CD14-positive monocyte (primary cell): ENCODE results near the gene ERC1. TPM values are rescaled to one million over a fixed set of nuclear protein-coding genes. Genes with fewer than 3 reads are reported as not detected.

ENCODE experiments used
- DNase-seq, 3 donors: peaks; one replicate each; pipeline ENCODE4 v3.0.0-alpha.2; 2011 to 2022
- H2AFZ ChIP-seq: 2 replicates; pipeline ENCODE4 v1.6.0; 2012; ENCODE audit warnings: mild to moderate bottlenecking, low read depth, low read length, inconsistent platforms; ENCODE audit not compliant: insufficient read depth, poor library complexity, severe bottlenecking
- H3K27ac ChIP-seq, 2 donors: 1 replicate in 1 of 2; 2 replicates in 1 of 2; pipeline ENCODE4 v1.5.1; 2012 to 2013; ENCODE audit warnings: low read length in 2 of 2, control low read depth in 1 of 2, inconsistent platforms in 1 of 2, low read depth in 1 of 2, mild to moderate bottlenecking in 1 of 2
- H3K27me3 ChIP-seq, 2 donors: one replicate each; pipeline versions ENCODE4 v1.6.0 to v1.6.1; 2011 to 2013; ENCODE audit warnings: low read length in 2 of 2; ENCODE audit not compliant: control insufficient read depth in 2 of 2, insufficient read depth in 2 of 2
- H3K36me3 ChIP-seq, 2 donors: replicated peaks in 1 of 2; 1 replicate in 1 of 2; 2 replicates in 1 of 2; pipeline versions ENCODE4 v1.5.1 to v1.6.1; 2012 to 2013; ENCODE audit warnings: low read length in 2 of 2, control low read depth in 1 of 2, inconsistent platforms in 1 of 2, mild to moderate bottlenecking in 1 of 2; ENCODE audit not compliant: insufficient read depth in 2 of 2, control insufficient read depth in 1 of 2
- H3K4me1 ChIP-seq, 2 donors: 1 replicate in 1 of 2; 2 replicates in 1 of 2; pipeline versions ENCODE4 v1.5.1 to v1.6.1; 2012 to 2013; ENCODE audit warnings: low read length in 2 of 2, control low read depth in 1 of 2, inconsistent platforms in 1 of 2, mild to moderate bottlenecking in 1 of 2, moderate library complexity in 1 of 2; ENCODE audit not compliant: insufficient read depth in 2 of 2, control insufficient read depth in 1 of 2
- H3K4me2 ChIP-seq: replicated peaks from 2 replicates; pipeline ENCODE3; 2012; ENCODE audit warnings: low read length, moderate library complexity, mild to moderate bottlenecking; ENCODE audit not compliant: poor library complexity, severe bottlenecking; ENCODE audit errors: extremely low read depth
- H3K4me3 ChIP-seq, 3 experiments: fragments of 200-600 bp in 1 of 3; sonication (generic) in 1 of 3; replicated peaks in 1 of 3; 1 replicate in 2 of 3; 2 replicates in 1 of 3; pipeline ENCODE4 v1.5.1; 2011 to 2013; ENCODE audit warnings: low read length in 3 of 3, mild to moderate bottlenecking in 3 of 3, control low read depth in 2 of 3, low read depth in 2 of 3, inconsistent platforms in 1 of 3, moderate library complexity in 1 of 3
- H3K79me2 ChIP-seq: 2 replicates; pipeline ENCODE4 v1.6.0; 2012; ENCODE audit warnings: mild to moderate bottlenecking, control low read depth, inconsistent platforms, low read length, moderate library complexity; ENCODE audit not compliant: insufficient read depth
- H3K9ac ChIP-seq: 2 replicates; pipeline ENCODE4 v1.6.0; 2017; ENCODE audit warnings: low read length, mild to moderate bottlenecking; ENCODE audit not compliant: insufficient read depth, poor library complexity, severe bottlenecking
- H3K9me3 ChIP-seq, 2 donors: replicated peaks in 1 of 2; 1 replicate in 1 of 2; 2 replicates in 1 of 2; pipeline versions ENCODE4 v1.5.1 to v1.6.1; 2012 to 2013; ENCODE audit warnings: low read length in 2 of 2, control low read depth in 1 of 2; ENCODE audit not compliant: control insufficient read depth in 1 of 2, insufficient read depth in 1 of 2
- H4K20me1 ChIP-seq: 2 replicates; pipeline ENCODE4 v1.6.0; 2012; ENCODE audit warnings: mild to moderate bottlenecking, low read length, control low read depth, moderate library complexity; ENCODE audit not compliant: insufficient read depth
- H3K27ac Mint-ChIP-seq, 7 donors: one replicate each; pipeline ENCODE4 v1.8.0; 2020; ENCODE audit warnings: mild to moderate bottlenecking in 7 of 7, mixed read lengths in 7 of 7, moderate library complexity in 6 of 7, inconsistent platforms in 2 of 7
- H3K27me3 Mint-ChIP-seq, 3 donors: one replicate each; pipeline ENCODE4 v1.8.0; 2021 to 2022; ENCODE audit warnings: low read depth in 3 of 3, mild to moderate bottlenecking in 3 of 3, mixed read lengths in 3 of 3, moderate library complexity in 3 of 3, inconsistent platforms in 1 of 3
- H3K36me3 Mint-ChIP-seq, 2 donors: one replicate each; pipeline ENCODE4 v1.8.0; 2020; ENCODE audit warnings: mixed read lengths in 2 of 2, inconsistent platforms in 1 of 2, mild to moderate bottlenecking in 1 of 2
- H3K4me1 Mint-ChIP-seq: one replicate; pipeline ENCODE4 v1.8.0; 2020; ENCODE audit warnings: mild to moderate bottlenecking, mixed read lengths
- H3K4me3 Mint-ChIP-seq, 2 donors: one replicate each; pipeline ENCODE4 v1.8.0; 2020; ENCODE audit warnings: mild to moderate bottlenecking in 2 of 2, mixed read lengths in 2 of 2, moderate library complexity in 1 of 2
- H3K9me3 Mint-ChIP-seq, 7 donors: one replicate each; pipeline ENCODE4 v1.8.0; 2020 to 2022; ENCODE audit warnings: mixed read lengths in 7 of 7, mild to moderate bottlenecking in 6 of 7, moderate library complexity in 6 of 7, inconsistent platforms in 2 of 7
- WGBS: methylation state at CpG from one replicate; pipeline ENCODE4 v1.1.5; 2013; ENCODE audit warnings: missing lambda C conversion rate; ENCODE audit not compliant: insufficient coverage; 5-methylcytosine and 5-hydroxymethylcytosine counted together
- intact Hi-C, 2 donors: fragments of 100-400 bp; cut with micrococcal nuclease; formaldehyde crosslinking; loops; one replicate each; pipeline versions ENCODE4 v1.15.0 to v1.15.1; 2023
- polyA plus RNA-seq, 3 donors: library from polyadenylated mRNA; depleted of rRNA in 1 of 3; unstranded in 2 of 3; stranded (reverse) in 1 of 3; fragments of 300-500 nt in 2 of 3; fragments of >200 nt in 1 of 3; fragmentation: Illumina TruSeq in 2 of 3; gene quantifications; 1 replicate in 2 of 3; 2 replicates in 1 of 3; pipeline ENCODE4 v1.2.3, GENCODE V29; 2012 to 2021
- TF ChIP-seq, protein P1 (sequence below): fragments of 200-600 bp; IDR thresholded peaks from one replicate; pipeline ENCODE4 v1.8.0; 2022; ENCODE audit warnings: antibody characterized with exemption, mild to moderate bottlenecking

The ERC1 gene
- polyA plus RNA-seq, 3 donors: 4.0 to 14.3 (median 5.1) TPM

DNA sequence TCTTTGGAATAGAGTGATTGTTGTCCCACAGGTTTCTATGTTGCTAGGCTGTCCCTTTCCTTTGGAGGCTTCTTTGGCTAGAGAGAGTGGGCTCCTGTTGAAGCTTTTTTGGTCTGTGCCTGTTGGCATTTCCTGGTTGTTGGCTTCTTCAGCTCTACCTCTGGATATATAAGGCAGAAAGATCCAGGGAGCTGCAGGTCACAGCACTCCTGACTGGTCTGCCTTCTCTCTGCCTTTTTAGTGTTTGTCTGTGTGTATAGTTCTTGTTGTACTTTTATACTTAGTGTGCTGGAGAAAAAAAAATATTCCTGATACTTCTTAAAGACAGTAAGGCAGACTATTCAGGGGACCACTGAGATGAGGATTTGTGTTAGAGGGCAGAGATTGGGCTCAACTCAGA lies 400.7 kb downstream of the ERC1 start:
- Mint-ChIP-seq H3K27ac (no peak overlapping the region), H3K27me3 (no peaks in the 10 kb centered on the region)
- intact Hi-C loops: no loop called here

DNA sequence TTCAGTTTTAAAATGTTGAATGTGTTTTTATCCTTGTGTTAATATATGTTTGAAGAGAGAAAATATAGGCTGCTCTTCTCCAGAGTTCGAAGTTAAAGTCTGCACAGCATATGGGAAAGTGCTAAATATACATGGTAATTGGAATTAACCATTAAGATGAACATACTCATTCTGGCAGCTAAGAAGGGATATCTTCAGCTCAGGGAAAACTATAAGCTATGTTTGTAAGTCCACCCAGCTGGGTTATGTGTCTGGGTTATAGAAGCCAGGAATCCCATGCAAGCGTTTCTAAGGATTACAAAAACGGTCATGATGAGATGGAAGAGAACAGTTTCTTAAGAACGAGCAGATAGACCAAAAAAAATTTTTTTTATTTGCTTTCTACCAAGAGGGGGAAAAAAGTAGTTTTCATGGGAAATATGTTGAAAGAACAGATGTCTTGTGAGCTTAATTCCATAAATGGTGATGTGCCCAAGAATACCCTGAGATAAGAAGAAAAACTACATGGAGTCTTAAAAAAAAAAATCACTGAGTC lies 404.5 kb downstream of the ERC1 start:
- Histone ChIP-seq H2AFZ (no peak overlapping the region), H3K36me3 (no peaks in the 10 kb centered on the region), H3K27me3 (no peaks in the 10 kb centered on the region), H4K20me1 (no peaks in the 10 kb centered on the region), H3K4me3 (no peak overlapping the region), H3K79me2 (no peaks in the 10 kb centered on the region), H3K9ac (no peak overlapping the region), H3K9me3 (peaks cover 0 to 3% of the 10 kb centered on the region in 2 donors), H3K4me1 (no peaks in the 10 kb centered on the region), H3K4me2 (no peak overlapping the region), H3K27ac (no peak overlapping the region)
- Mint-ChIP-seq H3K27ac (no peak overlapping the region), H3K4me3 (no peak overlapping the region), H3K4me1 (peaks cover 18% of the 10 kb centered on the region), H3K9me3 (peaks cover 3 to 9% (median 6%) of the 10 kb centered on the region in 7 donors), H3K36me3 (peaks cover 14 to 16% of the 10 kb centered on the region in 2 donors), H3K27me3 (peaks cover 0 to 1% (median 0%) of the 10 kb centered on the region in 3 donors)
- DNase-seq: no peak
- WGBS: no CpG with 5 or more reads among the region's 4 CpGs
- TF ChIP-seq, protein P1, sequence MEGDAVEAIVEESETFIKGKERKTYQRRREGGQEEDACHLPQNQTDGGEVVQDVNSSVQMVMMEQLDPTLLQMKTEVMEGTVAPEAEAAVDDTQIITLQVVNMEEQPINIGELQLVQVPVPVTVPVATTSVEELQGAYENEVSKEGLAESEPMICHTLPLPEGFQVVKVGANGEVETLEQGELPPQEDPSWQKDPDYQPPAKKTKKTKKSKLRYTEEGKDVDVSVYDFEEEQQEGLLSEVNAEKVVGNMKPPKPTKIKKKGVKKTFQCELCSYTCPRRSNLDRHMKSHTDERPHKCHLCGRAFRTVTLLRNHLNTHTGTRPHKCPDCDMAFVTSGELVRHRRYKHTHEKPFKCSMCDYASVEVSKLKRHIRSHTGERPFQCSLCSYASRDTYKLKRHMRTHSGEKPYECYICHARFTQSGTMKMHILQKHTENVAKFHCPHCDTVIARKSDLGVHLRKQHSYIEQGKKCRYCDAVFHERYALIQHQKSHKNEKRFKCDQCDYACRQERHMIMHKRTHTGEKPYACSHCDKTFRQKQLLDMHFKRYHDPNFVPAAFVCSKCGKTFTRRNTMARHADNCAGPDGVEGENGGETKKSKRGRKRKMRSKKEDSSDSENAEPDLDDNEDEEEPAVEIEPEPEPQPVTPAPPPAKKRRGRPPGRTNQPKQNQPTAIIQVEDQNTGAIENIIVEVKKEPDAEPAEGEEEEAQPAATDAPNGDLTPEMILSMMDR: no peak
- intact Hi-C loops: no loop called here

More for the DNA sequence above, 400.7 kb downstream of the ERC1 start:
- Mint-ChIP-seq H3K4me1 (peaks cover 18% of the 10 kb centered on the region), H3K4me3 (no peak overlapping the region), H3K9me3 (peaks cover 3 to 8% (median 6%) of the 10 kb centered on the region in 7 donors), H3K36me3 (peaks cover 18 to 34% of the 10 kb centered on the region in 2 donors)
- no peak overlapping the region for H3K27ac ChIP-seq
- TF ChIP-seq, protein P1: no peak
- H2AFZ ChIP-seq: no peak overlapping the region
- H3K4me2 ChIP-seq: no peak overlapping the region
- DNase-seq: no peak
- H3K79me2 ChIP-seq: no peaks in the 10 kb centered on the region
- peaks cover 0 to 3% of the 10 kb centered on the region in 2 donors for H3K9me3 ChIP-seq
- no peak overlapping the region for H3K9ac ChIP-seq
- H3K4me3 ChIP-seq: no peak overlapping the region
- no peaks in the 10 kb centered on the region for H3K27me3 ChIP-seq
- no peaks in the 10 kb centered on the region for H4K20me1 ChIP-seq
- no peaks in the 10 kb centered on the region for H3K4me1 ChIP-seq
- no peaks in the 10 kb centered on the region for H3K36me3 ChIP-seq
